Left colon (tissue), 2 donors: Measurements from ENCODE around the gene FLOT2. TPM values are rescaled to one million over a fixed set of nuclear protein-coding genes. Genes with fewer than 3 reads are reported as not detected.
A peak's percentile ranks its signal among the peaks of the same experiment; 100 is the strongest.
"Not testable (repeated sequence)": the region's sequence is repeated elsewhere in the genome, so short reads cannot be mapped to it uniquely, and the experiment has no call there.

Source experiments
- ATAC-seq: fragments of 200-7000 bp; cut with Tn5 transposase; one replicate; pipeline ENCODE4 v1.9.1; 2020; ENCODE audit warnings: mild to moderate bottlenecking, moderate library complexity
- DNase-seq, 2 donors: peaks; one replicate each; pipeline ENCODE4 v3.0.0-alpha.2; 2020
- intact Hi-C, 2 donors: fragments of 100-400 bp; cut with DNase I in 1 of 2; cut with micrococcal nuclease in 1 of 2; formaldehyde crosslinking; loops; one replicate each; pipeline versions ENCODE4 v1.11.2 to v1.14.0; 2022; cut with DNase I, micrococcal nuclease
- total RNA-seq, 2 donors: library from RNA; stranded (reverse); fragmentation: NEBNext Ultra II Directional; extraction: Animal tissue kit (Norgen Biotek cat#: 25700); gene quantifications; one replicate each; pipeline ENCODE4 v1.2.1, GENCODE V29; 2021
- donor health status: DM: no; HTN: no; CAD: no.
- donor health status: DM: yes; HTN: yes; CAD: no.

Gene FLOT2
- total RNA-seq, 2 donors from 2014 or later: 82.4 to 91.5 TPM

GRCh38 chr17:28862561-28862960 lies 35.0 kb downstream of the FLOT2 start:
- intact Hi-C loops: no loop called here
- DNase-seq (no peak), ATAC-seq (no peak)

- ATAC-seq (peak; percentile 33), DNase-seq (no peak)
- intact Hi-C loops: no loop called here
Measured at GRCh38 chr17:28861393-28862203, 35.9 kb downstream of the FLOT2 start.

GRCh38 chr17:28860363-28860808 lies 37.1 kb downstream of the FLOT2 start:
- DNase-seq (no peak), ATAC-seq (no peak)
- intact Hi-C loops: no loop called here

- no peak for ATAC-seq
- DNase-seq: no peak
- intact Hi-C loops: no loop called here
Measured at GRCh38 chr17:28858801-28859355, 38.7 kb downstream of the FLOT2 start.

- intact Hi-C loops: no loop called here
- ATAC-seq (no peak), DNase-seq (no peak)
Measured at GRCh38 chr17:28857905-28858800, 39.4 kb downstream of the FLOT2 start.

DNA sequence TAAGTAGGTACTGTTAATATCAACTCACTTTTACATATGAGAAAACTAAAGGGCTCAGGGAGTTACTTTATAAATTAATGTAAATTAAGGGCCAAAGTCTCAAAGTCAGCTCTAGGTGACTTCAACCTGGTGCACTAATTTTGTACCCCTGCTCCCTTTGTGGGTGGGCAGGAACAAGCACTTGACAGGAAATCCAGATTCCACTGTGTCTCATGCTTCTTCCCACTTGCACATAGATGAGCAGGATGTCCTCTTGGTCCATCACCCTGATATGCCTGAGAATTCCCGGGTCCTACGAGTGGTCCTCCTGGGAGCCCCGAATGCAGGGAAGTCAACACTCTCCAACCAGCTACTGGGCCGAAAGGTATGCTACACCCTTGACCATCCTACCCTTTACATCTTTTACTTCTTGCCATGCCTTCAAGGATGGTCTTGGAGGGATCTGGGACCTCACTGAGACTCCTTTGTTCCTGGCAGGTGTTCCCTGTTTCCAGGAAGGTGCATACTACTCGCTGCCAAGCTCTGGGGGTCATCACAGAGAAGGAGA lies 41.4 kb downstream of the FLOT2 start:
- intact Hi-C loops: no loop called here
- ATAC-seq: no peak
- no peak for DNase-seq

DNA sequence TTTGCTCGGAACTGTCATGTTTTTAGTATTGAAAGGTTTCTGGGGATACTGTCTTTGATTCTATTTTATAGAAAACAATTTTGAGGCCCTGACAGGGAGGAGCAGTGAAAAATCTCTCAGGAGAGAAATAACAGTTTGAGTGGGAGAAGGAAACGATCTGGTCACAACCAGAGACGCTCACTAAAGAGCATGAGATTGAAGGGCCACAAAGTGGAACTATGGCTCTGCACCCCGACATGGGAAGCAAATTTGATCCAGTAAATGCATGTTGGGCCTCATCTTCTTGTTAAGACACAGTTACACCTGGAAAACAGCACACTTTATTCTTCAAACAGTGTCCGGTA lies 42.2 kb downstream of the FLOT2 start:
- ATAC-seq (no peak), DNase-seq (no peak)
- intact Hi-C loops: no loop called here

- peak; percentile 99 for ATAC-seq
- intact Hi-C loops: no loop called here
- peak; percentile 86 to 87 for DNase-seq
Measured at GRCh38 chr17:28854457-28855335, 42.8 kb downstream of the FLOT2 start, which contains the start of gene ERAL1. ERAL1 (plus strand) TSS chr17:28855016; CDS start chr17:28855035, 19 bp downstream.

DNA sequence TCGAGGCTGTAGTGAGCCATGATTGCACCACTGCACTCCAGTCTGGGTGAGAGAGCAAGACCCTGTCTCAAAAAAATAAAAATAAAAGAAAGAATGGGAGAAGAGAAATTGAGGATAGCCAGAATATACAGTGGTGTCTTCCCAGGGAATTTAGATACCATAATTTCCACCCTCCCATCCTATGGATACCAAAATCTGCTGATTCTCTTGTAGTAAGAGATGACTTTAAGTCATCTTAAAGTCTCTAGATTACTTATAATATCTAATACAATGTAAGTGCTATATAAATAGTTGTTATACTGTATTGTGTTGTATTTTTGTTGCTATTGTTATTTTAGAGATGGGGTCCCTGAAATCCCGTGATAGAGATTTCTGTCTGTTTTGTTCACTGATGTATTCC lies 44.2 kb downstream of the FLOT2 start:
- intact Hi-C loops: no loop called here
- DNase-seq: no peak
- ATAC-seq: no peak

DNA sequence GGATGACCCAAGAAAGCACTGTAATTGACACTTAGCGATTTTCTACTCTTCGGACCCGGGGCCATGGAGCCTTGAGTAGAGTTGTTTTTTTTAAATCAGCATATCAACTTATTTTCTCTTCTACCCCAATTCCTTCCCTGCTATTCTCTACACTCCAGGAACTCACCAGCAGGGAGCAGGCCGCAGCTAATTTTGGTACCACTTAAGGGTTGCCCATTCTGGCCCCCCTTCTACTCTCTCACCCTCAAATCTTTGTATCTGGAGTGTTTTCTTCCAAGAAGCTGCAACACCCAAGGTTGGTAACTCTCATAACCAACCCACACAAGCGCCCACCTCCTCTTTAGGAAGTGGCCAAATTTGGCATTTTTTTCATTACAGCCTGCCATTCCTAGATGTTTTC lies 48.3 kb downstream of the FLOT2 start:
- ATAC-seq (no peak), DNase-seq (no peak)
- intact Hi-C loops: no loop called here

DNA sequence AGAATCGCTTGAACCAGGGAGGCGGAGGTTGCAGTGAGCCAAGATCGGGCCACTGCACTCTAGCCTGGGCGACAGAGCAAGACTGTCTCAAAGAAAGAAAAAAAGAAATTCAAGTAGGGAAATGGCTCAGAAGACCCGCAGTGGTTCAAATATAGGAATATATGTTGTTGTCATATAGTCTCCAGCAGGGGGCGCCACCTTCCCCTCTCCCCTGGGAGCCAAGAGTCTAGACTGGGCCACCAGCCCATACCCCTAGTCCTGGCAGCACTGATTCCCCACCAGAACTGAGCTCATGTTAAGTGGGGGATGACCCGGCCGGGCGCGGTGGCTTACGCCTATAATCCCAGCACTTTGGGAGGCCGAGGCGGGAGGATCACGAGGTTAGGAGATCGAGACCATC lies 48.9 kb downstream of the FLOT2 start:
- ATAC-seq (peak; percentile 74), DNase-seq (peak in 1 of 2 donors; percentile 68)
- intact Hi-C loops: not testable (repeated sequence)

DNA sequence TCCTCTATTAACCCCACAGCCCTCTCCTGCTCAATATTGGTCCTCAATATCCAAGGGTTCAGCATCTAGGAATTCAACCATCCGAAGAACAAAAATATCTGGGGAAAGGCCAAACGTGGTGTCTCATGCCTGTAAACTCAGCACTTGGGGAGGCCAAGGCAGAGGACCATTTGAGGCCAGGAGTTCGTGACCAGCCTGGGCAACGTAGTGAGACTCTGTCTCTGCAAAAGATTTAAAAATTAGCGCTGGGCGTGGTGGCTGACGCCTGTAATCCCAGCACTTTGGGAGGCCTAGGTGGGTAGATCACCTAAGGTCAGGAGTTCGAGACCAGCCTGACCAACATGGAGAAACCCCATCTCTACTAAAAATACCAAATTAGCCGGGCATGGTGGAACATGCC lies 50.8 kb downstream of the FLOT2 start:
- intact Hi-C loops, ATAC-seq, DNase-seq: not testable (repeated sequence)

GRCh38 chr17:28846231-28846630 lies 51.3 kb downstream of the FLOT2 start:
- intact Hi-C loops: no loop called here
- no peak for DNase-seq
- ATAC-seq: no peak

DNA sequence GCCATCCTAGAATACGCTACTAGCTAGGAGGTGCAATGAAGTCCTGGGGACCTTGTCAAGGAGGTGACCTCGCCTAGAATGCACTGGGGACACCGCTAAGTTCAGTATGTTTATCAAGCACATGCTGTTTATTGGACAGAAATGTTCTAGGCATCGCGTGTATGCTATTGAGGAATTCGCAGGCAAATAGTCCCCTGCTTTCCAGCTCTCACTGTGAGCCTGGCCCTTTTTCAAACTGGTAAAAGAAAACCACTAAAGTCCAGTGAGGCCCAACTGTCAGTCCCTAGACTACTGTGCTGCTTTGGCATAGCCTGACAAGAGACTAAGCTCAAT lies 53.8 kb downstream of the FLOT2 start:
- DNase-seq (peak in 1 of 2 donors; percentile 4), ATAC-seq (no peak)
- intact Hi-C loops: no loop called here

DNA sequence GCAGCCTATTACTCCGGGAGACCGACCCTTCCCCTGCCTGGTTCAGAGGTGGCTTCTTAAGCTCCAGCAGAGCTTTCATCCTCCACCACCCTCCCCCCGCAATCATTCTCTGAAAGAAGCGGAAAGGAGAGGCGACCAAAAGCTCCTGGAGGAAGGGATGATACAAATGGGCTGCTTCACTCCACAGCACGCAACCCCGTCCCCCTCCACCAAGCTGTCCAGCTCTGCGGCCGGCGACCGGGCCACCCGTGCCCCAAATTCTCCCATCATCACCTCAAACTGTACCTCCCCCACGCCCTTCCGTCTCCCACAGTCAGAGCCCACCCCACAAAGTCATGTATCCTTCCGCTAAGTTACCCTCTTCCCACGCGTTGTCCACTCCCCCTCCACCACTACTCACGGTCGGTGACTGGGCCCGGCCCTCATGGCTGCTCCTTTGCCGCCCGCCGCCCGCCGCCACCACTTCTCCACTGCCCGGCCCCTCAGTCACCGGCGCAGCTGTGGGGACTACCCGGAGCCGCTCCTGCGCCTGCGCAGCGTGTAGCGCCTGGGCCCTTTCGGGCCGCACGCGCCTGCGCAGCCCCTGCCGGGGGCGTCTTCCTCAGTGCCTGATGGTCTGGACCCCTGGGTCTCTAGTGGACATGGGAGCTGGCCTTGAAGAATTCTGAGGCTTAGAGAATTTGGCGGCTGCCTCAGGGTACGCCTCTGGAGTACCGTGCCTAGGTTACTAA lies 55.1 kb downstream of the FLOT2 start, which contains the start of gene FAM222B:
Gene FAM222B (minus strand): TSS at position 509 of the 731 bp plus-strand sequence. CDS start 76,123 bp downstream, outside the sequence.
- DNase-seq (peak; percentile 80 to 86), ATAC-seq (peak; percentile 93)
- intact Hi-C loops: no loop called here

- DNase-seq (no peak), ATAC-seq (peak; percentile 85)
- intact Hi-C loops: no loop called here
Measured at GRCh38 chr17:28841901-28842281, 55.6 kb downstream of the FLOT2 start.

DNA sequence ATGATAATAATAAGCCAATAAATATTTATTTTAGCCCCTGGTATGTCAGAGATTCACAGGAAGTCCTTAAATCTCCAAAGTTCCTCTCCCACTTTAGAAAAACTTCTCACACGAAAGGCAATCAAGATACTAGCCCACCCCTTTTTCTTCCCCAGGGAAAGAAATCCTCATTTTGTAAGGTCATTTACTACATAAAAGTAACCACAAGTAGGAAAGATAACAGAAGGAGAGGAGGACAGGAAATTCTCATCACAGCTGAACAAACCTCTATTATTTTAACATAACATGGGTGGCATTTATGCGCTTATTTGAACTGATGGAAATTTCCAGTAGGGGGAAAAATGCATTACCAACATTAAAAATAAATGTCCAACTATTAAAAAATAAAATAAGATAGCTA lies 58.3 kb downstream of the FLOT2 start:
- DNase-seq (no peak), ATAC-seq (no peak)
- intact Hi-C loops: no loop called here

DNA sequence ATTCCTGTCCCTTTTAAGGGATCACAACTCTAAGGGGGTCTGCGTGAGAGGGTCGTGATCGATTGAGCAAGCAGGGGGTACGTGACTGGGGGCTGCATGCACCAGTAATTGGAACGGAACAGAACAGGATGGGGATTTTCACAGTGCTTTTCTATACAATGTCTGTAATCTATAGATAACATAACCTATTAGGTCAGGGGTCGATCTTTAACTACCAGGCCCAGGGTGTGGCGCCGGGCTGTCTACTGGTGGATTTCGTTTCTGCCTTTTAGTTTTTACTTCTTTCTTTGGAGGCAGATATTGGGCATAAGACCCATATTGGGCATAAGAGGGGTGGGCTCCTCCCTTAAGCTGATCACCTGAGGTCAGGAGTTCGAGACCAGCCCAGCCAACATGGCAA lies 61.0 kb downstream of the FLOT2 start:
- intact Hi-C loops, ATAC-seq, DNase-seq: not testable (repeated sequence)
